A549 treated with AZD2906 at 1 μM for 4 hours (cell line): Measurements from ENCODE around the gene DLX3. TPM values are rescaled to one million over a fixed set of nuclear protein-coding genes. Genes with fewer than 3 reads are reported as not detected.

Experiments used
- total RNA-seq: library from RNA; stranded (reverse); fragments of 200-300 nt; extraction: Qiagen RNA extraction; gene quantifications from 5 replicates; pipeline ENCODE4 v1.2.3, GENCODE V29; 2022

DLX3 gene
- total RNA-seq, result 0.05 to 0.11 TPM (median 0.08 TPM) in 5 replicates

GRCh38 chr17:49995055-49995738, at the start of gene DLX3:
TSS of gene DLX3 (minus strand) at chr17:49995224. CDS start at chr17:49994998, 226 bp downstream.

GRCh38 chr17:49969134-49969759, 25.8 kb downstream of the DLX3 start, which contains the start of gene DLX4:
TSS of gene DLX4 (plus strand) at chr17:49969190. CDS start at chr17:49969469, 279 bp downstream.

Other genes starting within 250 kb of the DLX3 start
- 1.3 to 1.9 TPM (median 1.8 TPM) in 5 replicates for gene FAM117A, start 231.1 kb downstream of the DLX3 start, total RNA-seq
- 26.3 to 31.3 TPM (median 27.6 TPM) in 5 replicates for gene KAT7, start 206.5 kb downstream of the DLX3 start, total RNA-seq
- not detected in 5 replicates for gene TAC4, start 147.2 kb downstream of the DLX3 start, total RNA-seq
- 1.9 to 2.7 TPM (median 2.6 TPM) in 5 replicates for gene DLX4, start 26.0 kb downstream of the DLX3 start, total RNA-seq
- gene ITGA3, start 60.9 kb upstream of the DLX3 start, total RNA-seq, result 354 to 383 TPM (median 368 TPM) in 5 replicates
- 15.3 to 20.3 TPM (median 17.2 TPM) in 5 replicates for gene PDK2, start 100.1 kb upstream of the DLX3 start, total RNA-seq
- gene SAMD14, start 134.9 kb upstream of the DLX3 start, total RNA-seq, result 0.25 to 0.52 TPM (median 0.49 TPM) in 5 replicates
- 41.9 to 52.0 TPM (median 49.5 TPM) in 5 replicates for gene PPP1R9B, start 155.5 kb upstream of the DLX3 start, total RNA-seq
- 1.0 to 2.8 TPM (median 1.6 TPM) in 5 replicates for gene SGCA, start 170.8 kb upstream of the DLX3 start, total RNA-seq
- 6.3 to 11.2 TPM (median 8.9 TPM) in 5 replicates for gene COL1A1, start 206.4 kb upstream of the DLX3 start, total RNA-seq